ENCODE results near the gene NAA16. TPM values are rescaled to one million over a fixed set of nuclear protein-coding genes. Genes with fewer than 3 reads are reported as not detected.

NAA16 gene
- total and polyA plus RNA-seq, 10 of the 15 experiments (the other 5 are each of a cell fraction or from before 2014, with no cell fraction given), result 5.4 to 18.5 (median 13.2) TPM

- H3K27me3 ChIP-seq (replicated peaks in 1 of 2; ENCODE audit: control insufficient read depth in 2 of 2, insufficient read depth in 2 of 2, low read length in 1 of 2), result no peaks in the 10 kb centered on the region
- DNase-seq (ENCODE audit: low read depth, low spot score), result no peak
- no peaks in the 10 kb centered on the region for H3K36me3 ChIP-seq (ENCODE audit: control insufficient read depth in 2 of 2, insufficient read depth in 2 of 2, low read length in 1 of 2)
- ATAC-seq, result no peak
- in situ Hi-C loops (cut with MboI), result no loop called here
- H3K79me2 ChIP-seq (ENCODE audit: control insufficient read depth, insufficient read depth, low read length), result no peaks in the 10 kb centered on the region
- FAIRE-seq, result no peak
- ChIA-PET CTCF (no interaction called here), SMC1A (ENCODE audit: uncharacterized antibody, unreplicated experiment) (no interaction called here), POLR2A (no interaction called here), RAD21 (ENCODE audit: unreplicated experiment) (no interaction called here)
- no peaks in the 10 kb centered on the region for H3K9me3 ChIP-seq (replicated peaks; ENCODE audit: control insufficient read depth, insufficient read depth, low read length)
- no TSS peak for BruUV-seq (replicated peaks)
- no peak overlapping the region for H3K4me2 ChIP-seq (ENCODE audit: control insufficient read depth, insufficient read depth)
- no peaks in the 10 kb centered on the region for H3K4me1 ChIP-seq (ENCODE audit: control insufficient read depth, insufficient read depth, low read length)
- WGBS (ENCODE audit: insufficient coverage, insufficient replicate concordance, low lambda C conversion rate, missing lambda C conversion rate), result 81% methylated on average over 3 of the region's 3 CpGs
- H3K4me3 ChIP-seq, result no peak overlapping the region
- intact Hi-C loops (cut with micrococcal nuclease; ENCODE audit: unreplicated experiment), result no loop called here
- H4K20me1 ChIP-seq (ENCODE audit: control insufficient read depth, insufficient read depth), result no peaks in the 10 kb centered on the region
- no peak overlapping the region for H3K9ac ChIP-seq (ENCODE audit: control insufficient read depth, insufficient read depth, low read length)
- H3K27ac ChIP-seq (ENCODE audit: control insufficient read depth, insufficient read depth), result no peak overlapping the region
- H2AFZ ChIP-seq (ENCODE audit: control insufficient read depth, low read depth, low read length), result no peak overlapping the region
- TF ChIP-seq RAD21 (IDR thresholded peaks at IDR 0.05; ENCODE audit: insufficient read depth, low read depth, low read length) (no peak), ESRRA (IDR thresholded peaks at IDR 0.05; ENCODE audit: low read length) (no peak), POLR2AphosphoS5 (IDR thresholded peaks at IDR 0.05; ENCODE audit: low read length) (no peak), HDGF (IDR thresholded peaks at IDR 0.05) (no peak), HSF1 (IDR thresholded peaks at IDR 0.05; ENCODE audit: low read depth, low read length) (no peak), ZBTB11 (CRISPR knock-in tag; IDR thresholded peaks at IDR 0.05) (no peak), EZH2 (IDR thresholded peaks at IDR 0.05; ENCODE audit: borderline replicate concordance, control insufficient read depth, low read depth, low read length) (no peak), EP300 (IDR thresholded peaks at IDR 0.05; ENCODE audit: borderline replicate concordance in 1 of 2, control insufficient read depth in 1 of 2, low read depth in 2 of 2, low read length in 2 of 2) (no peak), KLF5 (IDR thresholded peaks at IDR 0.05; ENCODE audit: partially characterized antibody) (no peak), FOXM1 (IDR thresholded peaks at IDR 0.05; ENCODE audit: low read depth, low read length) (no peak), ZBED1 (IDR thresholded peaks at IDR 0.05; ENCODE audit: borderline replicate concordance) (no peak)
- TF ChIP-seq, protein P1, sequence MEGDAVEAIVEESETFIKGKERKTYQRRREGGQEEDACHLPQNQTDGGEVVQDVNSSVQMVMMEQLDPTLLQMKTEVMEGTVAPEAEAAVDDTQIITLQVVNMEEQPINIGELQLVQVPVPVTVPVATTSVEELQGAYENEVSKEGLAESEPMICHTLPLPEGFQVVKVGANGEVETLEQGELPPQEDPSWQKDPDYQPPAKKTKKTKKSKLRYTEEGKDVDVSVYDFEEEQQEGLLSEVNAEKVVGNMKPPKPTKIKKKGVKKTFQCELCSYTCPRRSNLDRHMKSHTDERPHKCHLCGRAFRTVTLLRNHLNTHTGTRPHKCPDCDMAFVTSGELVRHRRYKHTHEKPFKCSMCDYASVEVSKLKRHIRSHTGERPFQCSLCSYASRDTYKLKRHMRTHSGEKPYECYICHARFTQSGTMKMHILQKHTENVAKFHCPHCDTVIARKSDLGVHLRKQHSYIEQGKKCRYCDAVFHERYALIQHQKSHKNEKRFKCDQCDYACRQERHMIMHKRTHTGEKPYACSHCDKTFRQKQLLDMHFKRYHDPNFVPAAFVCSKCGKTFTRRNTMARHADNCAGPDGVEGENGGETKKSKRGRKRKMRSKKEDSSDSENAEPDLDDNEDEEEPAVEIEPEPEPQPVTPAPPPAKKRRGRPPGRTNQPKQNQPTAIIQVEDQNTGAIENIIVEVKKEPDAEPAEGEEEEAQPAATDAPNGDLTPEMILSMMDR (IDR thresholded peaks at IDR 0.05 in 2 of 3, conservative IDR thresholded peaks at IDR 0.05 in 1 of 3; ENCODE audit: control insufficient read depth in 2 of 3, extremely low read depth in 1 of 3, insufficient read depth in 1 of 3, low read depth in 3 of 3, low read length in 3 of 3), result no peak
- TF ChIP-seq, protein P2, sequence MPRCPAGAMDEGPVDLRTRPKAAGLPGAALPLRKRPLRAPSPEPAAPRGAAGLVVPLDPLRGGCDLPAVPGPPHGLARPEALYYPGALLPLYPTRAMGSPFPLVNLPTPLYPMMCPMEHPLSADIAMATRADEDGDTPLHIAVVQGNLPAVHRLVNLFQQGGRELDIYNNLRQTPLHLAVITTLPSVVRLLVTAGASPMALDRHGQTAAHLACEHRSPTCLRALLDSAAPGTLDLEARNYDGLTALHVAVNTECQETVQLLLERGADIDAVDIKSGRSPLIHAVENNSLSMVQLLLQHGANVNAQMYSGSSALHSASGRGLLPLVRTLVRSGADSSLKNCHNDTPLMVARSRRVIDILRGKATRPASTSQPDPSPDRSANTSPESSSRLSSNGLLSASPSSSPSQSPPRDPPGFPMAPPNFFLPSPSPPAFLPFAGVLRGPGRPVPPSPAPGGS (IDR thresholded peaks at IDR 0.05; ENCODE audit: borderline replicate concordance, insufficient read depth, low read depth, low read length, poor library complexity, severe bottlenecking), result no peak
Measured at GRCh38 chr13:41302743-41303142, 8.3 kb upstream of the NAA16 start.

Measured in GM12878 (cell line).